Uterus (tissue), 2 donors: Measurements from ENCODE around the gene PTGFRN.

Source experiments
- POLR2A ChIP-seq, 2 donors: fragments of 450-650 bp; IDR thresholded peaks; one replicate each; pipeline ENCODE4 v1.6.1; 2016; ENCODE audit warnings: antibody characterized with exemption in 2 of 2, mild to moderate bottlenecking in 1 of 2, moderate library complexity in 1 of 2
- TF ChIP-seq, protein P1 (sequence below), 4 experiments: fragments of 200-600 bp in 2 of 4; fragments of 450-650 bp in 2 of 4; sonication (generic) in 2 of 4; IDR thresholded peaks; one replicate each; pipeline ENCODE4 v1.5.1; 2016 to 2019; ENCODE audit warnings: antibody characterized with exemption in 4 of 4, mild to moderate bottlenecking in 2 of 4, moderate library complexity in 1 of 4

- TF ChIP-seq, protein P1, sequence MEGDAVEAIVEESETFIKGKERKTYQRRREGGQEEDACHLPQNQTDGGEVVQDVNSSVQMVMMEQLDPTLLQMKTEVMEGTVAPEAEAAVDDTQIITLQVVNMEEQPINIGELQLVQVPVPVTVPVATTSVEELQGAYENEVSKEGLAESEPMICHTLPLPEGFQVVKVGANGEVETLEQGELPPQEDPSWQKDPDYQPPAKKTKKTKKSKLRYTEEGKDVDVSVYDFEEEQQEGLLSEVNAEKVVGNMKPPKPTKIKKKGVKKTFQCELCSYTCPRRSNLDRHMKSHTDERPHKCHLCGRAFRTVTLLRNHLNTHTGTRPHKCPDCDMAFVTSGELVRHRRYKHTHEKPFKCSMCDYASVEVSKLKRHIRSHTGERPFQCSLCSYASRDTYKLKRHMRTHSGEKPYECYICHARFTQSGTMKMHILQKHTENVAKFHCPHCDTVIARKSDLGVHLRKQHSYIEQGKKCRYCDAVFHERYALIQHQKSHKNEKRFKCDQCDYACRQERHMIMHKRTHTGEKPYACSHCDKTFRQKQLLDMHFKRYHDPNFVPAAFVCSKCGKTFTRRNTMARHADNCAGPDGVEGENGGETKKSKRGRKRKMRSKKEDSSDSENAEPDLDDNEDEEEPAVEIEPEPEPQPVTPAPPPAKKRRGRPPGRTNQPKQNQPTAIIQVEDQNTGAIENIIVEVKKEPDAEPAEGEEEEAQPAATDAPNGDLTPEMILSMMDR (IDR thresholded peaks at IDR 0.05) = no peak
- TF ChIP-seq POLR2A (IDR thresholded peaks at IDR 0.05) = no peak
Observed at GRCh38 chr1:117025568-117025967, 115.9 kb downstream of the PTGFRN start.
